BJ (cell line): Measurements from ENCODE around the gene ARHGAP26. TPM values are rescaled to one million over a fixed set of nuclear protein-coding genes. Genes with fewer than 3 reads are reported as not detected.

Experiments
- CTCF ChIA-PET: fragments of 350-600 bp; formaldehyde crosslinking; extraction: SDS; loops from one replicate; lab custom pipeline; 2021; ENCODE audit warnings: antibody characterized with exemption, inconsistent platforms; lab: Yijun Ruan, JAX
- POLR2A ChIA-PET: fragments of 300-600 bp; sonication (Branson Sonifier 250); formaldehyde crosslinking; extraction: SDS; loops from one replicate; lab custom pipeline; 2021; ENCODE audit warnings: antibody characterized with exemption; lab: Charles Lee
- DNase-seq: peaks from one replicate; pipeline ENCODE4 v3.0.0-alpha.2; 2011; ENCODE audit warnings: low read depth
- H3K27me3 ChIP-seq: 2 replicates; pipeline ENCODE4 v1.6.0; 2011; ENCODE audit warnings: low read length; ENCODE audit not compliant: control insufficient read depth, insufficient read depth
- H3K36me3 ChIP-seq: 2 replicates; pipeline ENCODE4 v1.5.1; 2011; ENCODE audit warnings: low read length; ENCODE audit not compliant: control insufficient read depth, insufficient read depth
- H3K4me3 ChIP-seq: 2 replicates; pipeline ENCODE4 v1.5.1; 2011; ENCODE audit warnings: low read depth, mild to moderate bottlenecking, control low read depth, low read length
- CTCF ChIP-seq: IDR thresholded peaks from 2 replicates; pipeline ENCODE4 v1.5.1; 2011; ENCODE audit warnings: low read depth, mild to moderate bottlenecking, control low read depth, inconsistent platforms, low read length, moderate library complexity; ENCODE audit not compliant: insufficient read depth
- polyA plus RNA-seq: library from polyadenylated mRNA; depleted of rRNA; stranded (reverse); fragments of >200 nt; gene quantifications from 2 replicates; pipeline ENCODE4 v1.2.3, GENCODE V29; 2011

The ARHGAP26 gene
- polyA plus RNA-seq, 1 experiment, result 4.8 TPM

GRCh38 chr5:143129910-143130612 is 359.9 kb downstream of the ARHGAP26 start:
- H3K27me3 ChIP-seq, result no peaks in the 10 kb centered on the region
- DNase-seq, result no peak
- ChIA-PET CTCF (interaction anchor here (0.9 to 3.4 kb wide), 2 partner anchors 9 to 12 kb away, joined by 3 to 13 read pairs; no protein-coding TSS in a partner anchor), POLR2A (no interaction called here)
- no peaks in the 10 kb centered on the region for H3K36me3 ChIP-seq
- TF ChIP-seq CTCF, result no peak
- H3K4me3 ChIP-seq, result no peak overlapping the region

DNA sequence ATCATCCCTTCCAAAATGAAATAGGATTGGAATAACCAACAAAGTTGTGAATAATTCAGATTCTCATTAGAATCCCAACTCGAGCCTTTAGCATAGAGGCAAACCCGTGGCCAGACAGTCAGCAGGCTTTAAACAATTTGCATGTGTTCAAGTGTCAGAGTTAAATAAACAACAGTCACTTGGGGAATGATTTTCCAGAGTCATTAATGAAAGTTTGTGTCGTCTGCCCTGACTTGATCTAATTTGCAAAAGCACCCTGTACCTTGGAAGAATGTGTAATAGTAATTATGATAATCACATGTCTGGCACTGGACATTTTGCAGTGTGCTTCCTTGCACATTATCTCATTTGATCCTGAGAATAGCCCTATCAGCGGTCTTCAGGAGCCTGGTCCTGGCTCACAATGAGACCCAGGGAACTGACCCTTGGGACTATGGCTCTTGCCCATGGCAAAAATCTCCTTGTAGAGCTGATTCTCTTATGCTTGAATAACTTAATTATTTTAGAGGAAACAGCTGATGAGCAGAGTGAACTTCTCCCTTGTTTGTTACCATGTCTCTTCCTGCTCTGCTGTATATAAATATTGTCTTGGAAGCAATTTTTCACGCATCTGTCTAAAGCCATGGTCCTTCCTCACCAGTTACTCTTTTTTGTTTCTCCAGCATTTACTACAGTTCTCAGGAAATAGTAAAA is 360.6 kb downstream of the ARHGAP26 start:
- no peak for DNase-seq
- TF ChIP-seq CTCF, result no peak
- POLR2A ChIA-PET, result no interaction called here
- Histone ChIP-seq H3K27me3 (no peaks in the 10 kb centered on the region), H3K36me3 (no peaks in the 10 kb centered on the region), H3K4me3 (no peak overlapping the region)
- CTCF ChIA-PET, result interaction anchor here (0.9 to 3.4 kb wide), 2 partner anchors 8 to 13 kb away, joined by 3 to 13 read pairs; no protein-coding TSS in a partner anchor

DNA sequence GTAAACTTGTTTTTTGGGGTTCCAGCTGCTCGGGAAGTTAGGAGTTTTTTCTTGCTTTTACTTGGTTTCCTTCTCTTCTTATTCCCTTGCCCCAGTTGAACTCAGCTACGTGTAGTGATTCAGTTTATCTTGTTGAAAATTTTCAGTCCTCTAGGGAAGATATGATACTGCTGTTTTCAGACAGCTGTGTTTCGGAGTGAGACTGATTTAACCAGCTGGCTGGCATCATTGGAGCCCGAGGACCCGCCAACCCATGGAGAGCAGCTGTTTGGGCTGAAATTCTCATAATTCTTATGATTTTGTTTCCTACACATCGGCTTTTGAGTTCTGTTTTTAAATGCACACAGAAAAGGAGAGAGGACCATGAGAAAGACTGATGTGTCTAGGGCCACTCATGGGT is 361.8 kb downstream of the ARHGAP26 start:
- no peak for TF ChIP-seq CTCF
- Histone ChIP-seq H3K27me3 (no peaks in the 10 kb centered on the region), H3K4me3 (no peak overlapping the region), H3K36me3 (no peaks in the 10 kb centered on the region)
- ChIA-PET CTCF (no interaction called here), POLR2A (no interaction called here)
- DNase-seq, result no peak

DNA sequence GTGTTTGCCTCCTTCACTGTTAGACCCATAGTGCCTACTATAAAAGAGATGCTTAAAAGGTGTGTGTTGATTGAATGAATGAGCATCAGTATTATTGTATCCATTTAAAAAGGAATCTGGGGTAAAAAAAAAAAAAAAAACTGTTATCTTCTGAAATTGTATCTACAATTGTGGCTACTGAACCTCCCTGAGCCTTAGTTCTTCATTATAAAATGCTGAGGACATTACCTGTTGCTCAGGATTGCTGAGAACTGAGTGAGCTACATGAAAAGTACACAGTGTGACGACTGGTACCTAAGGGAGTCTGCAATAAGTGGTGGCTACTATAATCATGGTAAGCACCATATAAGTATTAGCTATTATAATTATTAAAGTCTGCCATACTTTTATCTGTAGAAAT is 362.6 kb downstream of the ARHGAP26 start:
- H3K27me3 ChIP-seq, result no peaks in the 10 kb centered on the region
- CTCF ChIA-PET, result interaction anchor here (0.8 to 1.6 kb wide), 2 partner anchors 22 to 86 kb away, joined by 4 read pairs; no protein-coding TSS in a partner anchor

More for the DNA sequence above, 362.6 kb downstream of the ARHGAP26 start:
- POLR2A ChIA-PET, result no interaction called here
- no peak for DNase-seq
- TF ChIP-seq CTCF, result no peak
- Histone ChIP-seq H3K4me3 (no peak overlapping the region), H3K36me3 (no peaks in the 10 kb centered on the region)
